Stimulated activated CD4-positive, alpha-beta T cell treated with anti-CD3 and anti-CD28 coated beads, TNF-alpha, amount 100 ng/mL, for 24 hours (primary cell): ENCODE results near the gene UBE3C.
"Not testable (repeated sequence)": the region's sequence is repeated elsewhere in the genome, so short reads cannot be mapped to it uniquely, and the experiment has no call there.

ENCODE experiments used
- DNase-seq, 3 experiments: peaks; one replicate each; pipeline ENCODE4 v3.0.0-alpha.2; 2020; ENCODE audit warnings: low read depth in 3 of 3

The UBE3C gene

GRCh38 chr7:157235357-157236333 is 96.9 kb downstream of the UBE3C start:
- no peak for DNase-seq

DNA sequence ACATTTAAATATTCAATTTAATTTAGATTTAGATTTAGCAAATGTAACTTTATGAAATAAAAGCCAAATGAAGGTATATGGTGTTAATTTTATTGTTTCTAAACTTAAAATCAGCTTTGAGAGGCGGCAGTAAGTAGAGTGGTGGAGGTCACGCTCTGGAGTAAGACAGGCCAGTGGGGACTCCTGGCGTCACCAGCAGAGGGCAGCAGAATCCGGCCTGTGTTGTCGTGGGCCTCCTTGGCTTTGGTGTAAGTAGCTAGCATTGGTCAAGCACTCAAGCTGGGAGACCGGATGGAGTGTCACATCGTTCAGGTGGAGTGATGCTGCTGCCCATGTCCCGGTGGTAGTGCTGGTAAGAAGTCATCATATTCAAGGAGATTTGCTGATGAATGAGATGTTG is 99.4 kb downstream of the UBE3C start:
- no peak for DNase-seq

GRCh38 chr7:157239571-157240270 is 101.0 kb downstream of the UBE3C start:
- no peak for DNase-seq

DNA sequence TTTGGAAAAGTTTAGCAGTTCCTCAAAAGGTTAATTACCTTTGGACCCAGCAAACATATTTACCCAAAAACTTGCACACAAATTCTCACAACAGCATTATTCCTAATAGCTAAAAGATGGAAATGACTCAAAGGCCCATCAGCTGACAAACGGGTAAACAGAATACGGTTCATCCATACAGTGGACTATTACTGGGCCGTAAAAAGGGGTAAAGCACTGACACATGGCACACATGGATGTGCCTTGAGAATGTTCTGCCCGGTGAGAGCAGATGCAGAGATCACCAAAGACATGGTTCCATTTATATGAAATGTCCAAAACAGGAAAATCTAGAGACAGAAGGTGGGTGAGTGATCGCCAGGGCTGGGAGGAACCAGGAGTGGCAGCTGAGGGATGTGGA is 102.9 kb downstream of the UBE3C start:
- DNase-seq = no peak

DNA sequence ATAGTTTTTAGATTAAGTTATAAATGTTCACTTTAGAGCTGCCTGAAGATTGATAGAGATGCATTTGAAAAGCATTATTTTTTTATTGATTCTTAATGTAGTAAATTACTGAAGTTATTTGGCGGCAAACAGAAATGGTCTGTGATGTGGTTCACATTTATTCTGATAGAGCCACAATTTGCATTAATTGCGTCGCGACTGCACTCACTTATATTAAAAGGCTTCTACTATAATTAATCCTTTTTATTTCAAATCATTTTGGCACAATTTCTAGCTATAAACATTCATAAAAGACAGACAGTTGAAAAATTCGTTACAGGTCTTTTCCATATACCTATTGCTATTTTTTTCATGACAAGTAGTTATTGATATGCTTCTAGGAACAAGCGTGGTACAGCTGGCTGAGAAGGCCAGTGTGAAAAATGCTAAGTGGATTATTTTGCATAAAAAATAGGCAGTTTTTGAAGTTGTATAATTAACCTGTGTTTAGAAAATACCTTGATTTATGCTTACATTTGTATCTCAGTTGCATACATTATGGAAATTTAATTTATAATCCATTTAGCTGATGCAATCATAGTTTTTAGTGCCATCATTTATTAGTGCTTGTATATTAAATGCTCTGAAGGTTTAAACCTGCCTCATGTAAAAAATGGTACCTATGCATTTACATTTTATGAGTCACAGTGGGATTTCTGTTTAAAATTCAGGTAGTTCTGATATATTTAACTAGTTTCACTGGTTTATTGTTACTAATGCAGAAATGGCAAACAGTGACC is 106.0 kb downstream of the UBE3C start:
- no peak for DNase-seq

GRCh38 chr7:157246052-157246451 is 107.3 kb downstream of the UBE3C start:
- no peak for DNase-seq

DNA sequence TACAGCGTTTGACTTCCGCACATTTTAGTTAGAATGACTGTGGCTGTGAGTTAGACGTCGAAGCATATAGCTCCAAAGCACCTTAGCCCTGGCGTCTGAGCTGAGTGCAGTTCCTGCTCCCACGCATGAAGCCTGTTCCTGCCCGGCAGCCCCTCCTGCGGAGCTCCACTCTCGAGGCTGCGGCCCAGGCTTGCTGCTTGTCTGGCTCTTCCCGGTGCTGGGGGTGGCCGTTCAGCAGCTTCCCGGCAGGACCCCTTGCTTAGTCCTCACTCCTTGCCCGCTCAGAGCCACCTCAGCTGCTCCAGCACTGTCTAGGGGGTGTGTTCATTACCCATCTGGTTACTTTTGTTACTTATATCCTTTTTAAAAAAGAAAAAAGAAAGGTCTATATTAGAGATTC is 109.9 kb downstream of the UBE3C start:
- no peak for DNase-seq

DNA sequence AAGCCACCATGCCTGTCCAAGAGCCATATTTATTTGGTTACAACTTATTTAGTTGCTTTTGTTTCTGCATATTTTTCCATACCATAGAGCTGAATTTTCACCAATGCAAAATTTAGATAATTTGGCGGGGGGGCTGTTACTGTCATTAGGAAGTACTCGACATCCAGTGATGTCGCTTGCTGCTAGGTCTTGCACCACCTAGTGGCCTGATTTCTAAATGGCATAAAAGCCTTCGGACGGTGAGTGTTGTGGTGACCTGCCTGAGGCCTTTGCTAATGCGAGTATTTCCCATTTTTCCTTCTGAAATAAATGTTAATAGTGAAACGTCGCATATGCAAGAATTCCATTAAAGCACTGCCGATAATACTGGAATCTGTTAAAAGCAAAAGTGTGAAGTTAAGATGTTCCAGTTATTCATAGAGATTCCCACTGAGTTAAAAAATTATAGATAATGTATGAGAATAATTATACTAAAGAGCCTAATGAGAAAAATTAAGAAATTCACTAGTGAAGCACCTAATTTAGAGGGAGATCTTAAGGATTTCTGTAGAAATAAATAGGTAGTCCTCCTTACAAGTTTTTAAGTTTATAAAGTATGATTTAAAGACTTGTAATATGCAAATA is 112.0 kb downstream of the UBE3C start:
- peak; percentile 24 to 35 (median 34) for DNase-seq

- not testable (repeated sequence) for DNase-seq
Observed at GRCh38 chr7:157251817-157252216, 113.1 kb downstream of the UBE3C start.

- DNase-seq = no peak
Observed at GRCh38 chr7:157253850-157254249, 115.1 kb downstream of the UBE3C start.

- not testable (repeated sequence) for DNase-seq
Observed at GRCh38 chr7:157254781-157255180, 116.1 kb downstream of the UBE3C start.

- no peak for DNase-seq
Observed at GRCh38 chr7:157255201-157255606, 116.5 kb downstream of the UBE3C start.

DNA sequence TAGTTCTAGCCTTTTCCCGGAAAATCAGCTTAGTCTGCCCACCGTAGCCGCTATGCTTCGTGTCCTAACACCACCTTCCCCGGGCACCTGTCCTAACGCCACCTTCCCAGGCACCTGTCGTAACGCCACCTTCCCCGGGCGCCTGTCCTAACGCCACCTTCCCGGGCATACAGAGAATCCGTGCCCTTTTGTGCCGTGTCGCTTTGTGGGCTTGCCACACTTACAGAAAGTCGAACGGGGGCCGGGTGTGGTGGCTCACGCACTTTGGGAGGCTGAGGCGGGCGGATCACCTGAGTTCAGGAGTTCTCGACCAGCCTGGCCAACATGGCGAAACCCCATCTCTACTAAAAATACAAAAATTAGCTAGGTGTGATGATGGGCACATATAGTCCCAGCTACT is 124.4 kb downstream of the UBE3C start:
- no peak for DNase-seq

DNA sequence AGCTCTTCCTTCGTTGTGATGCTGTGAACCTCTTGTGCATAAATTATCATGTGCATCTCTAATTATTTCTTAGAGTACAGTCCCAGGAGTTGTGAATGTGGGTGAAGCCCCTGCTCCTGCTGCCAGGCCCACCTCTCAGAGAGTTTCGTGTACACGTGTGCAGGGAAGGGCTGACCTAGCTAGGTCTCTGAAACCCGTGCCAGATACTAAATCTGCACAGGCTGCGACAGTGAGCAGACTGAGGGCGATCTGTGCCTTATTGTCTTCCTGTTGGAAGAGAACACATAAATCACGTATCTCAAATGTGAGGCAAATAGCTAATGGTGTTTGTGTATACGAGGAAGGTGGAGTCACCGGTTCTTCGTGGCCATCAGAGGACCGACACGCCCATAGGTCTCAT is 126.3 kb downstream of the UBE3C start:
- no peak for DNase-seq

GRCh38 chr7:157266272-157266671 is 127.5 kb downstream of the UBE3C start:
- DNase-seq = no peak

DNA sequence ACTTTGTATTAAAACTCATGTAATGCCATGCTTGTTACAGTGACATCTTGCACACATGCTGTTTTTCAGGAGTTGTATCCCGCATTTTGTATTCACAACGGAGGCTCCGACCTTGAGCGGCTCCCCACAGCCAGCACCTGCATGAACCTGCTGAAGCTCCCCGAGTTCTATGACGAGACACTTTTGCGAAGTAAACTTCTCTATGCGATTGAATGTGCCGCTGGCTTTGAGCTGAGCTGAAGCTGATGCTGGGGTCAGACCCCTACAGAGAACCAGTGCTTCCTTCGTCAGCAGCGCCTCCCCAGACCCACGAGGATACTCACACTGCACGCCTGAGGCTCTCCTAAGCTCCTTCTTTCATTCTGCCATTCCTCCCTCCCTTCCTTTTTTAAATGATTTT is 128.8 kb downstream of the UBE3C start:
- DNase-seq = no peak

DNA sequence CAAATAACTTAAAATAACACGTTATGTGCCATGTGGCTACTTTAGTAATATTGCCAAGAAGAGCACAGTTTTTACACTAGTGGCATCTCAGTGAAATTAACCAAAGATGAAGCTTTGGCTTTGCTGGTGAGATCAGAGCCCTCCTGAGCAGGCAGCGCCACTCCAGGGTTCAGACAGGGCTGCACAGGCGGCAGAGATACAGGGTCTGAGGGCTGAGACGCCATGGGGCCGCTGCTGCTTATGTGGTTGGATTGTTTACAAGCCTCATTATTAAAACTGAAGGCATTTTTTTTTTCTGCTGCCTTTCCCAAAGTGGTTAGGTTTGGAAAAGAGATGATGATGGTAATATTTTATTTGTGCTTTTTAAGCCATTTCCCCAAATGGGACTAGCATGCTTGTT is 129.2 kb downstream of the UBE3C start:
- DNase-seq = no peak

DNA sequence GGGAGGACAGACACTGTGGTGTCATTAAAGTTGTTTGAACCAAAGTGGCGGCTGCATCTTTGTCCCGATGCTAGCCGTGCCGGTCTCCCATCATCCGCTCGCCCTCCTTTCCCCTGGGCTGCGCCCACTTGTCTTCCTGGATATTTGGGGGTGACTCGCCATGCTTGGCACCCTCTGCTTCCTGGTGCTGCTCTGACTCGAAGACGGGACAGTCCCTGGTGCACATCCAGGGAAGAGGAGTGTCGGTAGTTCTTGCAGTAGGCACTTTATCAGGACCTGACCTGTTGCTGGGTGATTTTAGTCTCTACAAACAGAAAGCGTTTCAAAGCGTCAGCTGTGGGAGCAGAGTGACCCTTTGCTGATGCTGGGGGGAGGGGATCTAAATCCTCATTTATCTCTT is 129.8 kb downstream of the UBE3C start:
- DNase-seq = no peak

GRCh38 chr7:157269341-157270059 is 130.8 kb downstream of the UBE3C start:
- no peak for DNase-seq

DNA sequence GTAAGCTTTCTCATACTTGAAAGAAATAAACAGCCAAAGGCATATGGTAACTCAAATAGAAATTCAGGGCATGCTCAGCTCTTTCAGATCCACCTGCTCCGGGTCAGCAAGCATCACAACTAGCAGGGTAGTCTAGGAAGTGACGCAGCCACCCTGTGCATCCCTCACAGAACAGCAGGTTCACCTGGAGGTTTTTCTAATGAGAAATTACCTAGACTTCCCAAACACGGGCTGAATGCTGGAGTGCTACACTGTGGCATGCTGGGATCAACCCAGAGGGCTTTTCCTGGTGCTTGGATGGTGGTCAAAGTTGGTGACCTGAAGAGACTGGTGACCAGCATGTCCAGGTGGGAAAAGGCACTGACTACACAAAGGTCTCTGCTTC is 131.3 kb downstream of the UBE3C start:
- no peak for DNase-seq
